Stimulated activated naive CD8-positive, alpha-beta T cell treated with anti-CD3 and anti-CD28 coated beads, Interleukin-15, amount 100 ng/mL, for 72 hours (primary cell): ENCODE results near the gene RBM47.
A peak's percentile ranks its signal among the peaks of the same experiment; 100 is the strongest.
"Not testable (repeated sequence)": the region's sequence is repeated elsewhere in the genome, so short reads cannot be mapped to it uniquely, and the experiment has no call there.

Experiments
- ATAC-seq: fragments of 150-1000 bp; cut with Tn5 transposase; 2 replicates; pipeline ENCODE4 v1.10.0; 2021; ENCODE audit warnings: mild to moderate bottlenecking, moderate library complexity
- DNase-seq, 2 donors: peaks; one replicate each; pipeline ENCODE4 v3.0.0; 2021 to 2022
- H3K27ac Mint-ChIP-seq, 2 donors: one replicate each; pipeline ENCODE4 v1.8.0; 2022; ENCODE audit warnings: mild to moderate bottlenecking in 2 of 2, mixed read lengths in 2 of 2, moderate library complexity in 2 of 2
- H3K27me3 Mint-ChIP-seq: one replicate; pipeline ENCODE4 v1.8.0; 2022; ENCODE audit warnings: mixed read lengths
- H3K4me1 Mint-ChIP-seq: one replicate; pipeline ENCODE4 v1.8.0; 2022; ENCODE audit warnings: mild to moderate bottlenecking, mixed read lengths
- H3K4me3 Mint-ChIP-seq, 2 donors: one replicate each; pipeline ENCODE4 v1.8.0; 2022; ENCODE audit warnings: mild to moderate bottlenecking in 2 of 2, mixed read lengths in 2 of 2, moderate library complexity in 1 of 2
- H3K9me3 Mint-ChIP-seq, 2 donors: one replicate each; pipeline ENCODE4 v1.8.0; 2022; ENCODE audit warnings: mixed read lengths in 2 of 2

The RBM47 gene

DNA sequence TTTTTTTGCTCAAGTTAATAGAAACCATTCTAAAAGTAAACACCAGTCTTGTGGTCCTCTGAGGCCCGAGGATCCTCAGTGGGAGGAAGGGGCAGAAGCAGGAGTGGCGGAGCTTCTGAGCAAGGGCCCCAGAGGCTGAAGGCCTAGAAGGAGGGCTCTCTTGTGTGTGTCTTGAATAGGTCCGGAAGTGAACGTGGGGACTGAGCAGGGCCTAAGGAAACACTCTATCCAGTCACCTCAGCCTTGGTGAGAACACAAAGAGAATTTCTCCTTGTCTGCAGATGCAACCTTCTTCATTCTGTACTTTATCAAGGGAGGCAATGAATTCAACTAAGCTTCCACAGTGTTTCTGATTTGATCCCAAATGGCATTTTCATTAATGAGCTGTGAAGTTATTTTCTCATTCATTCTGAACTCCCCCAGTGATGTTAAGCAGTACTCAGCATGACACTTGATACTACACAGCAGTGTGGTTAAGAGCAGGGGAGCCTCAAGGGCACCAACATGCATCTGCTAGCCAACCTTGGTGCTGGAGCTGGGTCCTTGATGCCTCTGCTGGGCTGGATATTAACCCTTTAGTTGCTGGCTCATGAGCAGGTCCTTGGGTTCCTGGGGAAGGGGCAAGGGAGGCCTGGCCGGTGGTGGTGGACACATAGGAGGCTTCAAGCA lies 64.7 kb downstream of the RBM47 start:
- no peak for ATAC-seq
- no peaks in the 10 kb centered on the region for H3K27me3 Mint-ChIP-seq
- H3K4me3 Mint-ChIP-seq: no peak overlapping the region
- peaks cover 3% of the 10 kb centered on the region for H3K4me1 Mint-ChIP-seq
- DNase-seq: no peak
- H3K27ac Mint-ChIP-seq: no peak overlapping the region
- no peaks in the 10 kb centered on the region for H3K9me3 Mint-ChIP-seq

DNA sequence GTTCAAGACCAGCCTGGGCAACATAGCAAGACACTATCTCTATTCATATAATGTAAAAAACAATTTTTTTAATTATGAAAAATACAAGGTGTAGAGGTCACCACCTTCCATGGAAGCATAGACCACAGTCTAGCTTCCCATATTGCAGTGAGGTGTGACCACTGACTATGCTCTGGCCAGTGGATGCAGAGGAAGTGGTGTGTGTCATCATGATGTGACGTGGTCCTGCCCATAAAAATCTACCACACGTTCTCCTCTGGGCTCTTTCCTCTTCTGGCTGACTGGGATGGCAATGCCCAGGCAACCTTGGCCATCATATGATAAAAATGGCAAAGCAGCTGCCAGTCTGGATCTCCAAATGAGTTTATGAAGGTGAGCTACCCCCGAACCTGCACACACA lies 65.7 kb downstream of the RBM47 start:
- no peak overlapping the region for H3K27ac Mint-ChIP-seq
- no peaks in the 10 kb centered on the region for H3K27me3 Mint-ChIP-seq
- DNase-seq: no peak
- H3K4me1 Mint-ChIP-seq: peaks cover 8% of the 10 kb centered on the region
- ATAC-seq: no peak
- H3K9me3 Mint-ChIP-seq: no peaks in the 10 kb centered on the region
- H3K4me3 Mint-ChIP-seq: no peak overlapping the region

DNA sequence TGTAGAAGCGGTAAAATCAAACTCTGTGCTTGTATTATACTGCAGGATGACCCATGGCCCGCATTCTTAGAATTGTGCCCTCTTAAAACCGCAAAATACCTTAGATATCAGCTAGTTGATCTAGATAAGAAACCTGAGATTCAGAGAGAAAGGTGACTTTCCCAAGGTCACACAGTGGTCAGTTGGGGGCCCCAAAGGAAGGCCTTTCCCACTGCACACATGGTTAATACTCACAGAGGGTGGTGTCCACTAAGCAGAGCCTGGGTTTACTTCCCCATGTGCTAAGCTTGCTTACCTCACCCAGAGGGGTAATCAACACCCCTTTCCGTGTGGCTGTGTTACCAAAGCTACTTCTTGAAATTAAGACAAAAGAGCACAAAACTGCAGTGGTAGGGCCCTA lies 66.3 kb downstream of the RBM47 start:
- H3K27ac Mint-ChIP-seq: no peak overlapping the region
- peaks cover 8% of the 10 kb centered on the region for H3K4me1 Mint-ChIP-seq
- no peaks in the 10 kb centered on the region for H3K9me3 Mint-ChIP-seq
- no peak overlapping the region for H3K4me3 Mint-ChIP-seq
- DNase-seq: no peak
- H3K27me3 Mint-ChIP-seq: no peaks in the 10 kb centered on the region
- ATAC-seq: no peak

DNA sequence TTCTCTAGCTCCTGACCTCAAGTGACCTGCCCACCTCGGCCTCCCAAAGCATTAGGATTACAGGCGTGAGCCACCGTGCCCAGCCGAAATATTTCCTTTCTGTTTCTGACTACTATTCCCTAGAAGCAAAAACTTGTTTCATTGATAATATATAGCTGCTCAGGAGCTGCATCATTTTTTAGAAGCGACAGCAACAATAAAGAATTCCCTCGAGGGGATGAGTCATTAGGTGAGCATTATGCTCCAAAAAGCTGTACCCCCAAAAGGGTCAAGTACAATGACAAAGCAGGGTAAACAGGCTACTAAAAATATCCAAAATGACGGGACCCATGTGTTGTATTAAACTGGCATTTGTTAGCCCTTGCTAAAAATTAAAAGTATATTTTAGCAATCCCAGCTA lies 67.0 kb downstream of the RBM47 start:
- no peaks in the 10 kb centered on the region for H3K27me3 Mint-ChIP-seq
- no peaks in the 10 kb centered on the region for H3K9me3 Mint-ChIP-seq
- no peak overlapping the region for H3K27ac Mint-ChIP-seq
- H3K4me3 Mint-ChIP-seq: no peak overlapping the region
- peaks cover 8% of the 10 kb centered on the region for H3K4me1 Mint-ChIP-seq
- DNase-seq: no peak
- no peak for ATAC-seq

DNA sequence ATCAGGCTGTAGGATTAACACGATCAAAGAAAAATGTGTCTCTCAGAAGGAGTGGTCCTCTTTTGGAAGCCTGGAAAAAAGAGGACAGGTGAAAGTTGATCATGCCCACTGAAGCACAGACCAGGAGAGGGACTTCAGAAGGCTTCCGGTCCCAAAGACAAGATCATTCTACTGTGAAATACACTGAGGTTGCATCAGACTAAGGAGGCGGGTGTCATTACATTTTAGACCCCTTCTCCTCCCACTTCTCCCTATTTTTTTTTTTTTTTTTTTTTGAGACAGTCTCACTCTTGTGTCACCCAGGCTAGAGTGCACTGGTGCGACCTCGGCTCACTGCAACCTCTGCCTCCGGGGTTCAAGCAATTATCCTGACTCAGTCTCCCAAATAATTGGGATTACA lies 67.5 kb downstream of the RBM47 start:
- Mint-ChIP-seq H3K4me3 (no peak overlapping the region), H3K27me3 (no peaks in the 10 kb centered on the region), H3K9me3 (no peaks in the 10 kb centered on the region), H3K4me1 (peaks cover 8% of the 10 kb centered on the region), H3K27ac (no peak overlapping the region)
- DNase-seq (no peak), ATAC-seq (no peak)

DNA sequence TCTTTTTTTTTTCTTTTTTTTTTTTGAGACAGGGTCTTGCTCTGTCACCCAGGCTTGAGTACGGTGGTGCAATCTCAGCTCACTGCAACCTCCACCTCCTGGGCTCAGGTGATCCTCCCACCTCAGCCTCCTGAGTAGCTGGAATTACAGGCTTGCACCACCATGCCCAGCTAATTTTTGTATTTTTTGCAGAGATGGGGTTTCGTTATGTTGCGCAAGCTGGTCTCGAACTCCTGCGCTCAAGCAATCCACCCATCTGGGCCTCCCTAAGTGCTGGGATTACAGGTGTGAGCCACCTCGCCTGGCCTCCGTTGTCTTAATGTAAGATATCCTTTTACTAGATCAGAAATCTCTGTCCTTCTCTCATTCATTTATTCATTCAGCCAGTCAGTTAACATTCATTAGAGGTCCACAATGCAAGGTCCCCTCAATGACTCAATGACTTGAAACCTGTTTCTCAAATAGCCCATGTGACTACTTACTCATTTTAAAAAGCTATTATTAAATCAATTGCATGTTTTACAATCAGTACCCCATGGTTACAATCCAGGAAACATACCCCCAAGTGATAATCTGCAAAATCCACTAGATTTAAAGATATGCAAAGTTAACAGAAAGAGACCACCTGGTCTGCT lies 68.0 kb downstream of the RBM47 start:
- H3K9me3 Mint-ChIP-seq, H3K27ac Mint-ChIP-seq, H3K4me3 Mint-ChIP-seq, DNase-seq, ATAC-seq, H3K27me3 Mint-ChIP-seq, H3K4me1 Mint-ChIP-seq: not testable (repeated sequence)

DNA sequence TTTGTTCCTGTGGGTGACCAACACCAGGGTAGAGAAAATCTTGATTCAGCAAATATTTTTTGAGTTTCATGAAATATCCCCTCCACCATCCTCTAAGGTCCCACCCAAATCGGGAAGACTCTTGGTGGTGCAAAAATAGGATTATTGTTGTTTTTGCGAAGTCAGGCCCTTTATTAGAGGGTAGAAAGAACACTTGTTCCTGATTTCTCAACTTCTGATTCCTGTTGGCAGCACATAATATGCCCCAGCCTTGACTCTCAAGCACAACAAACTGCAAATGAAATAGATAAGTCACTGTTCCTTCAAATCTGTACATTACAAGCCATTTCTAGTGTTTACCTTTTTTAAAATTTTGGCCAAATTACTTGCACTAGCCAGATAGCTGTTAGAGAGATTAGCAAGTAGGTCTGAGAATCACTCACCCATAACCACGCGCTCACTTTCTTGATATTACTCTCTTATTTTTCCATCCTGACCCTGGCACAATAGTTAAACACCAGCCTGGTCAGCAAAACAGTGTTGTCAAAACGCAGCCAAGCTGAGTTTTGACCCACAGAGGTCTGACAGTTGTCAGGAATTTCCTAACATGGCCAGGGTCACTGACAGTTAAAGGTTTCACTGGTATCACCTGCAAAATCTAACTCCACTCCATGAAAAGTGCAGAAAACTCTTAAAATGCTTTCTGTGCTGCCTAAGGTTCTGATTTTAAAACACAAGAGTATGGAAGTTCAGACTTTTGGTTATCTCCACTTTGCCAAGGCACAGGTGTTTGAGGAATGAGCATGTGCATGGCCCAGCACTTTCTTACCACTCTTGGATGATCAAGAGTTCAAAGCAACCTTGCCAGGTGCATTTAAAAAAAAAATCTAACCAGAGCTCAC lies 69.8 kb downstream of the RBM47 start:
- no peak for DNase-seq
- Mint-ChIP-seq H3K27me3 (no peaks in the 10 kb centered on the region), H3K4me1 (peaks cover 8% of the 10 kb centered on the region), H3K27ac (peak overlapping the region in 1 of 2 donors; percentile 17), H3K4me3 (no peak overlapping the region), H3K9me3 (no peaks in the 10 kb centered on the region)
- peak; percentile 78 for ATAC-seq

DNA sequence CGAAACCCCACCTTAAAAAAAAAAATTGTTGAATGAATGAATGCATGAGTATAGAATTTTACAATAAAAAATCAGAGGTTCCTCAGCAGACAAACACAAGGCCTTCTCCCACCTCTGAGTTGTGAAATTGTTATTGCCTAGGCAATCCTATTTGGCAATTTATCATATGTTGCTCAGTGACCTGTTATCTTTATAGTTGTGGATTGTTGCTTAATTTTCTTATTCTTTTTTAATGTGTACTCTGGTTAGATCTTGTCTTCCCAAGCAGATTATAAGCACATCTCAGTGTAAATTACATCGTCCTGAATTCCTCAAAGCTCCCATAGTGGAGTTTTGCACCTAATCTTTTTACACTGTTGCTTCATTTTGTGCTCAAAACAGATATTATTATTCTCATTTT lies 71.9 kb downstream of the RBM47 start:
- no peak overlapping the region for H3K4me3 Mint-ChIP-seq
- H3K27me3 Mint-ChIP-seq: no peaks in the 10 kb centered on the region
- H3K27ac Mint-ChIP-seq: no peak overlapping the region
- DNase-seq: no peak
- no peak for ATAC-seq
- H3K9me3 Mint-ChIP-seq: no peaks in the 10 kb centered on the region
- peaks cover 8% of the 10 kb centered on the region for H3K4me1 Mint-ChIP-seq

DNA sequence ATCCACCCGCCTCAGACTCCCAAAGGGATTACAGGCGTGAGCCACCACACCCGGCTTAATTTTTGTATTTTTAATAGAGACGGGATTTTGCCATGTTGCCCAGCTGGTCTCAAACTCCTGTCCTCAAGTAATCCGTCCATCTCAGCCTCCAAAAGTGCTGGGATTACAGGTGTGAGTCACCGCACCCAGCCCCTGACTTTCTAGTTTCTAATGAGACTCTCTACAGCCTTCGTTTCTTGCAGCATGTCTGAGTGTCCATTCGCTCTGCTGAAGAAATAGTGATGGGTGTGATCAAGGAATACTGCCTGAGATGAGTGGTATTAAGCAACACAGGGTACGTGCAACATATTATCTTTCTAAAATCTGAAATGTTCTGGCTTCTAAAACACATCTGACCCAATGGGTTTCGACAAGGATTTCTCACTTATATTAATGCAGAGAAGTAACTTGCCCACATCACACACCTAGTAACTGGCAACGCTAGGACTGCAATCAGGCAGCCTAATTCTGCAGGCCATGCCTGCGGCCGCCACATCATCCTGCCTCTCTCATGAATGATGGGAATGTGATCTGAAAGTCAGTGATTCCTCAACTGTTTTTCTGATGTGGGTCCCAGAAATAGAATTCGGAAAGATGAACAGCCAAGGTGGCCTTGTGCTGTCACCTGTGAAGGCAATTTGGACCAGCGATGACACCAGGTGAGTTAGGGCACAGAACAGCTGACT lies 74.3 kb downstream of the RBM47 start:
- no peak overlapping the region for H3K4me3 Mint-ChIP-seq
- ATAC-seq: no peak
- H3K4me1 Mint-ChIP-seq: peaks cover 23% of the 10 kb centered on the region
- no peak for DNase-seq
- no peaks in the 10 kb centered on the region for H3K27me3 Mint-ChIP-seq
- H3K27ac Mint-ChIP-seq: no peak overlapping the region
- no peaks in the 10 kb centered on the region for H3K9me3 Mint-ChIP-seq

DNA sequence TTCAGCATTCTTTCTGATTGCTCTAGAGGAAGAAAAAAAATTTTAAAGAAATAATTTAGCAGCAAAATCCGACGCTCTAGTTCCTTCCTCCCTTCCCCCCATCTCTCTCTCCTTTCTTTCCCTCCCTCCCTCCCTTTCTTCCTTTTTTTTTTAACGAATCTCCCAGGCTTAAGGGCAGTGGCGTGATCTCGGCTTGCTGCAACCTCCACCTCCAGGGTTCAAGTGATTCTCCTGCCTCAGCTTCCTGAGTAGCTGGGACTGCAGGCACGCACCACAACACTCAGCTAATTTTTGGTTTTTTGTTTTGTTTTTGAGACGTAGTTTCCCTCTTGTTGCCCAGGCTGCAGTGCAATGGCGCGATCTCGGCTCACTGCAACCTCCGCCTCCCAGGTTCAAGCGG lies 75.0 kb downstream of the RBM47 start:
- H3K27ac Mint-ChIP-seq, ATAC-seq, H3K27me3 Mint-ChIP-seq, DNase-seq, H3K9me3 Mint-ChIP-seq, H3K4me3 Mint-ChIP-seq: not testable (repeated sequence)
- peaks cover 23% of the 10 kb centered on the region for H3K4me1 Mint-ChIP-seq

DNA sequence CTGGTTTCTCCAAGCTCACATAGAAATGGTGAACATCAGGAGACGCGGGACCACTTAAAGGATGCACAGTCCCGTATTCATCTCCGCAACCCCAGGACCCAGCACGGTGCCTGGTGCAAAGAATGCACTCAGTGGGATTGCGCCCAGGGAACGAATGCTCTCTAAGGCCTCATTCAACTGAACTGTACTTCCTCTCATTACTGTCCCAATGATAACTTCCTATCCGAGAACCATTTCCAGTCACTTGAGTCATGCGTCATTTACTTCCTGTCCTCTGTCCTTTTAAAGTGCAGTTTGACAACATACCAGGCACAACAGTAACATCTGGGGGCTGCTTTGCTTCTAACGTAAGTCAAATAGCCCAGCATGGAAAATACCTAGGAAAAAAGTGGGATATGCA lies 75.7 kb downstream of the RBM47 start:
- H3K4me3 Mint-ChIP-seq: no peak overlapping the region
- ATAC-seq: no peak
- H3K27me3 Mint-ChIP-seq: no peaks in the 10 kb centered on the region
- H3K4me1 Mint-ChIP-seq: peaks cover 21% of the 10 kb centered on the region
- H3K27ac Mint-ChIP-seq: no peak overlapping the region
- H3K9me3 Mint-ChIP-seq: no peaks in the 10 kb centered on the region
- DNase-seq: no peak

DNA sequence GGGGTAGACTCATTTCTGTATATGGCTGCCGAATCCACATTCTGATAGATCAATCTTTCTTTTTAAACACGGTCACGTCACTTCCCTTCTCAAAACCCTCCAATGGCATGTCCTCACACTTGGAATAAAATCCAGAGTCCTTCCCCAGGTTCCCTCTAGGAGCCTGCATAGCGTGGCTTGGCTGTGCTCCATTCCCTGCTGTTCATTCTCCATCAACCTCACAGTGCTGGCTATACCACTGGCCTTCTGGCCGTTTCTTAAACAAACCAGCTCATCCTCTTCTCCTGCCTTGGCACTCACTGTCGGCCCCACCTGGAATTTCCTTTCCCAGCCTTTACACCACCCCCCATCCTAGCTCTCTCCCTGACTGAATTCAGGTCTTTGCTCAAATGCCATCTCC lies 77.1 kb downstream of the RBM47 start:
- ATAC-seq (no peak), DNase-seq (no peak)
- Mint-ChIP-seq H3K27me3 (no peaks in the 10 kb centered on the region), H3K9me3 (no peaks in the 10 kb centered on the region), H3K4me3 (peak overlapping the region in 1 of 2 donors; percentile 2), H3K27ac (peak overlapping the region; percentile 2), H3K4me1 (peaks cover 21% of the 10 kb centered on the region)

DNA sequence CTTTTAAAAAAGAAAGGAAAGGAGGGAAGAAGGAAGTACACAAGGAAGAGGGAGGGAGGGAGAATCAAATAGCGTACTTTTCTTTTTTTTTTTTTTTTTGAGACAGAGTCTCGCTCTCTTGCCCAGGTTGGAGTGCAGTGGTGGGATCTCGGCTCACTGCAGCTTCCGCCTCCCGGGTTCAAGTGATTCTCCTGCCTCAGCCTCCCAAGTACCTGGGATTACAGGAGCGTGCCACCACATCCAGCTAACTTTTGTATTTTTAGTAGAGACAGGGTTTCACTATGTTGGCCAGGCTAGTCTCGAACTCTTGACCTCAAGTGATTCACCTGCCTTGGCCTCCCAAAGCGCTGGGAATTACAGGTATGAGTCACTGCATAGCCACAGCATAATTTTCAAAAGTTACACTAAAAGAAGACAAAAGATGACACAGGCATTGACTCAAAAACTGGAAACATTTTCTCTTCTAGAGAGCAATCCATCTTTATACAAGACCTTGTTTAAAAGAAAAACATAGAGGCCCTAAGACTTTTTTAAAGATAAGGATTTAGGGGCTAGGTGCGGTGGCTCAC lies 78.0 kb downstream of the RBM47 start:
- not testable (repeated sequence) for H3K27me3 Mint-ChIP-seq, H3K9me3 Mint-ChIP-seq
- Mint-ChIP-seq H3K4me1 (peaks cover 21% of the 10 kb centered on the region), H3K27ac (peak overlapping the region; percentile 79 to 85), H3K4me3 (peak overlapping the region; percentile 61 to 76)
- DNase-seq: peak in 1 of 2 donors; percentile 45
- peak; percentile 54 for ATAC-seq

DNA sequence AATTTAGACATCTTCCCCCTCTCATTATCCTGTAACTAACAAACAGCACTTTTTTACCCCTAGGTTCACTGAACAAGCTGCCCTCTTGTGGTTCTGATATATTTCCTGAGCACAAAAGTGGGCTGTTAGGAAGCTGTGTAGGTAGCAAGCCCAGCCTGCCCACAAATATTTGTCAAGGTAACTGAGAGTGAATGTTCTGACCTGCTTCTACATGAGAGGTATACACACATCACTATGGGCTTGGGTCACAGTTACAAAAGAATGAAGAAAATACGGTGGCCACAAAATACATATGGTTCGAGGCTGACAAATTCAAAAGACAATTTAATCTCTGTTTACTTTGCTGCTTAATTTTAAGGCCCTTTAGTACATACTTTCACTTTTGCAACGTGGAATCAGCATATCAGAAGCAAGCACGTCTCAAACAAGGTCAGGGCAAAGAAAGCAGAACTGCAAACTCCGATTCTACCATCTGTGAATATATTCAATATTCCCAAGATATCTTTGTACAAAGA lies 78.7 kb downstream of the RBM47 start:
- H3K27me3 Mint-ChIP-seq: no peaks in the 10 kb centered on the region
- no peaks in the 10 kb centered on the region for H3K9me3 Mint-ChIP-seq
- H3K4me1 Mint-ChIP-seq: peaks cover 21% of the 10 kb centered on the region
- H3K4me3 Mint-ChIP-seq: peak overlapping the region; percentile 61 to 76
- ATAC-seq (peak; percentile 85), DNase-seq (peak; percentile 20 to 33)
- H3K27ac Mint-ChIP-seq: peak overlapping the region; percentile 79 to 85

DNA sequence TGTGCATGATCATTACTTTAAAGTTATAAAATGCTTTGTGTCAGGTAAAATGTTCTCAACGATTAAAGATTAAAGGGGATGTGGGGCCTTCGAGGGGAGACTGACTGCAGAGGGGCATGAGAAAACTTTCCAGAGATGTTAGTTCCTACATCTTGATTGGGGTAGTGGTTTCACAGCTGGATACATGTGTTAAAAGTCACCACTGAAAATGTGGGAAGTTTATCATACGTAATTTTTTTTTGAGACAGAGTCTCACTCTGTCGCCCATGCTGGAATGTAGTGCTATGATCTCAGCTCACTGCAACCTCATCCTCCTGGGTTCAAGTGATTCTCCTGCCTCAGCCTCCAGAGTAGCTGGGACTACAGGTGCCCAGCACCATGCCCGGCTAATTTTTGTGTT lies 79.5 kb downstream of the RBM47 start:
- H3K4me1 Mint-ChIP-seq: peaks cover 21% of the 10 kb centered on the region
- no peak overlapping the region for H3K27ac Mint-ChIP-seq
- H3K27me3 Mint-ChIP-seq: no peaks in the 10 kb centered on the region
- ATAC-seq (no peak), DNase-seq (no peak)
- peak overlapping the region in 1 of 2 donors; percentile 33 for H3K4me3 Mint-ChIP-seq
- H3K9me3 Mint-ChIP-seq: no peaks in the 10 kb centered on the region
